Ovary (tissue), 9 donors: ENCODE measurements around the gene NUDCD3. TPM values are rescaled to one million over a fixed set of nuclear protein-coding genes. Genes with fewer than 3 reads are reported as not detected.

Experiments
- DNase-seq, 5 donors: peaks; one replicate each; pipeline ENCODE4 v3.0.0-alpha.2; 2019 to 2020
- H3K27ac ChIP-seq, 2 donors: fragments of 200-600 bp; one replicate each; pipeline versions ENCODE4 v1.5.1 to v1.8.0; 2019 to 2022
- H3K27me3 ChIP-seq: fragments of 200-600 bp; one replicate; pipeline ENCODE4 v1.8.0; 2022
- H3K36me3 ChIP-seq: fragments of 200-600 bp; sonication (generic); one replicate; pipeline ENCODE4 v1.5.1; 2019
- H3K4me1 ChIP-seq: one replicate; pipeline ENCODE4 v1.8.1; 2013; ENCODE audit warnings: mild to moderate bottlenecking, moderate library complexity; ENCODE audit not compliant: insufficient read depth
- H3K4me3 ChIP-seq: fragments of 200-600 bp; sonication (generic); one replicate; pipeline ENCODE4 v1.5.1; 2017
- H3K9me3 ChIP-seq, 2 donors: fragments of 200-600 bp in 1 of 2; sonication (generic) in 1 of 2; one replicate each; pipeline versions ENCODE4 v1.5.1 to v1.8.1; 2013 to 2019; ENCODE audit warnings: mild to moderate bottlenecking in 1 of 2, moderate library complexity in 1 of 2
- CTCF ChIP-seq, 3 donors: fragments of 450-650 bp in 2 of 3; fragments of 200-600 bp in 1 of 3; IDR thresholded peaks; one replicate each; pipeline versions ENCODE4 v1.5.1 to v1.8.0; 2016 to 2022; ENCODE audit warnings: antibody characterized with exemption in 3 of 3, mild to moderate bottlenecking in 1 of 3
- EP300 ChIP-seq: sonication (generic); formaldehyde crosslinking; IDR thresholded peaks from one replicate; pipeline ENCODE4 v1.6.1; 2017; ENCODE audit warnings: antibody characterized with exemption
- POLR2A ChIP-seq: fragments of 450-650 bp; IDR thresholded peaks from one replicate; pipeline ENCODE4 v1.6.1; 2017; ENCODE audit warnings: antibody characterized with exemption, mild to moderate bottlenecking, moderate library complexity
- WGBS, 3 donors: extraction: QIAGEN DNeasy Blood & Tissue Kit in 1 of 3; methylation state at CpG; one replicate each; pipeline versions ENCODE4 v1.1.5 to v1.1.7; 2013 to 2017; 5-methylcytosine and 5-hydroxymethylcytosine counted together
- intact Hi-C, 4 donors: fragments of 100-400 bp; cut with DNase I; formaldehyde crosslinking; loops; one replicate each; pipeline versions ENCODE4 v1.11.0 to v1.15.1; 2022 to 2023
- polyA plus RNA-seq, 2 donors: library from polyadenylated mRNA; stranded (reverse); fragments of 200-250 nt in 1 of 2; fragments of 350-450 nt in 1 of 2; fragmentation: Illumina TruSeq in 1 of 2; extraction: RNeasy Lipid Tissue Mini Kit (QIAGEN cat#74804) in 1 of 2; gene quantifications; one replicate each; pipeline ENCODE4 v1.2.3, GENCODE V29; 2013 to 2014
- total RNA-seq, 7 donors: library from RNA; depleted of rRNA in 2 of 7; stranded (reverse); fragments of >200 nt in 2 of 7; fragmentation: NEBNext Ultra II Directional in 3 of 7; extraction: Animal tissue kit (Norgen Biotek cat#: 25700) in 3 of 7; gene quantifications; one replicate each; pipeline versions ENCODE4 v1.1.0 to v1.2.4, GENCODE V29; 2016 to 2023
- donor health status: DM: no; HTN: no; CAD: no; lungs with moderate emphysema.
- donor health status: DM: no; HTN: no; CAD: no.
- donor health status: Bipolar disorder and iron deficiency.
- donor health status: DM: yes; HTN: yes; CAD: no.
- donor health status: DM: no; HTN: no; CAD: no.
- donor health status: DM: yes; HTN: yes; CAD: no.

NUDCD3 gene
- total and polyA plus RNA-seq, 9 donors, result 32.1 to 117 (median 102) TPM

DNA sequence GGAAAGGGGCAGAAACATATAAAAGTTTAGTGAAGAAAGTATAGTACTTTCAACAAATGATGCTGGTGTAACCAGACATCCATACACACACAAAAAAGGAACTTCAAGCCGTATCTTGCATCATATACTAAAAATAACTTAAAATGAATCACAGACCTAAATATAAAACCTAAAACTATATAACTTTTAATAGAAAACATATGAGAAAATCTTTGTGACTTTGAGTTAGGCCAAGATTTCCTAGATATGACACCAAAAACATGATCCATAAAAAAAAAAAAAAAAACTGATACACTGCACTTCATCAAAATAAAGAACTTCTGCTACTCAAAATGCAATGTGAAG is 40.9 kb downstream of the NUDCD3 start:
- TF ChIP-seq CTCF (IDR thresholded peaks at IDR 0.05) (no peak), POLR2A (no peak), EP300 (no peak)
- 82 to 89% (median 87%) methylated on average over 1 of the region's 1 CpG for WGBS, 3 donors
- Histone ChIP-seq H3K36me3 (no peaks in the 10 kb centered on the region), H3K4me1 (no peaks in the 10 kb centered on the region), H3K27me3 (no peaks in the 10 kb centered on the region), H3K27ac (no peak overlapping the region), H3K4me3 (no peak overlapping the region), H3K9me3 (no peaks in the 10 kb centered on the region)
- intact Hi-C loops, result no loop called here
- DNase-seq, result no peak

DNA sequence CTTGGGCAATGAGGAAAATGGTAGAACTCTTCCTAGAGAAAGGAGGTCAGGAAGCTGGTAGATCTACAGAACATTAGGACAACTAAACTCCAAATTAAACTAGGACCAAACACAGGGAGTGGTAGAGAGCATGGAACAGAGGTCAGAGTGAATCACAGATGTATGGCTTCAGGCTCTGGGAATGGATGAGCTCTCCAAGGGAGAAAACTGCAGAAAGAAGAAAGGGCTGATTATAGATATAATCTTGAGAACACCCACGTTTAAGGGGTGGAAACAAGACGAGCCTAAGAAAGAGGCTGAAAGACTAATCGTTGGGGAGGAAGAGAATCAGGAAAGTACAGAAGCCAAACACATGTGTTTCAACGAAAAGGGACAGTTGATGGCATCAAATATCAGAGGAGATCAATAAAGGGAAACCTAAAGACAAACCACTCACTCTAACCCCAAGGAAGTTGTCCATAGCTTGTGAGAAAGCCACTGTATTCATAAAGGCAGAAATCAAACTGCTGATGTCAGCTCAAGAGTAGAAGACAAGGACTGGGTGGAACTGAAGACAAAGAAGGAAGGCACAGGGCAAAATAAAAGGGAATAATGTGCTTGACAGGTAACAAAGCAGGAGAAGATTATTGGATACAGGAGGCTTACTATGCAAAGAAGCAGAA is 41.4 kb downstream of the NUDCD3 start:
- WGBS, 3 donors, result 62 to 79% (median 70%) methylated on average over 4 of the region's 4 CpGs
- Histone ChIP-seq H3K36me3 (no peaks in the 10 kb centered on the region), H3K4me1 (no peaks in the 10 kb centered on the region), H3K27ac (no peak overlapping the region), H3K9me3 (no peaks in the 10 kb centered on the region), H3K4me3 (no peak overlapping the region), H3K27me3 (no peaks in the 10 kb centered on the region)
- intact Hi-C loops, result no loop called here
- DNase-seq, result no peak
- no peak for TF ChIP-seq POLR2A
- no peak for TF ChIP-seq EP300
- no peak for TF ChIP-seq CTCF (IDR thresholded peaks at IDR 0.05)

GRCh38 chr7:44447874-44448425 is 42.5 kb downstream of the NUDCD3 start:
- TF ChIP-seq CTCF (IDR thresholded peaks at IDR 0.05), result no peak
- TF ChIP-seq EP300, result no peak
- no peak for TF ChIP-seq POLR2A
- intact Hi-C loops, result no loop called here
- Histone ChIP-seq H3K9me3 (no peaks in the 10 kb centered on the region), H3K27ac (no peak overlapping the region), H3K4me1 (no peaks in the 10 kb centered on the region), H3K27me3 (no peaks in the 10 kb centered on the region), H3K4me3 (no peak overlapping the region), H3K36me3 (no peaks in the 10 kb centered on the region)
- WGBS, 3 donors, result 88 to 98% (median 95%) methylated on average over 5 of the region's 5 CpGs
- no peak for DNase-seq

DNA sequence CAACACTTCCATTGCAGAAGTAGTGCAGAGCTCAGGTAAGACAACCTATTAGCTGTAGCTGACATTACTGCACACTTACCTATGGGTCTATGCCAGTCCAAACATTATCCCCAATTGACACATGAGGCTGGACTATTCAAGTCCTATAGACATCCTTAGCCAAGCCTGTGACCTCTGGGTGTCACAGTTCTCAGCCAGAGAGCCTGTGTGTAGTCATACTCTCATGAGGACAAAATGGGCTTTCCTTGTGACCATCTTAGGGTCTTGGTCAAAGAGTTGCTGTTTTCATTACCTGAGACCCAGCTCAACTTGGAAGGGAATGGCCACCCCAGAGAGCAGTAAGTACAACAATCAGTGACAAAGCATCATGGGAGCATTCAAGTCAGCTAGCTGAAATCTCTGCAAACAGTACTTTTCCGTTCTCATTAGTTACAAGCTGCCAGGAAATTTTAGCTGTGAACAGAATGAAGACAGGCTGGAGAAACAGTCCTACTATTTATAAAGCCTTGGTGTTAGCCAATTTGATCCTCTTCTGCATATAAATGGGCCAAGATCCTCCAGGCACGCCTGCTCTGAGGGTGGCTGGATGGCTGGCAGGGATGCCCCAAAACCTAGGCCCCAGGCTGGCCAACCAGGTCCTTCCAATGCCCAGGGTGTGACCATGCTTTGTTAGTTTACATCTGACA is 44.3 kb downstream of the NUDCD3 start:
- Histone ChIP-seq H3K27ac (no peak overlapping the region), H3K36me3 (no peaks in the 10 kb centered on the region), H3K4me1 (peaks cover 8% of the 10 kb centered on the region), H3K27me3 (no peaks in the 10 kb centered on the region), H3K9me3 (no peaks in the 10 kb centered on the region), H3K4me3 (no peak overlapping the region)
- intact Hi-C loops, result no loop called here
- no peak for DNase-seq
- no peak for TF ChIP-seq CTCF (IDR thresholded peaks at IDR 0.05)
- no peak for TF ChIP-seq EP300
- no peak for TF ChIP-seq POLR2A
- 70 to 91% (median 86%) methylated on average over 2 of the region's 2 CpGs for WGBS, 3 donors
